Kidney (tissue), 14 donors: ENCODE data around the gene GJA5. TPM values are rescaled to one million over a fixed set of nuclear protein-coding genes. Genes with fewer than 3 reads are reported as not detected.
A peak's percentile ranks its signal among the peaks of the same experiment; 100 is the strongest.

Experiments
- DNase-seq, 5 donors: peaks; one replicate each; pipeline ENCODE4 v3.0.0-alpha.2; 2013 to 2020
- FAIRE-seq: peaks from 2 replicates; lab custom pipeline; 2012; peaks lifted over from hg19 to GRCh38; lab: Jason Lieb, UNC
- H3K27ac ChIP-seq, 2 donors: one replicate each; pipeline ENCODE4 v1.7.0; 2013; ENCODE audit warnings: low read depth in 2 of 2, low read length in 2 of 2, inconsistent platforms in 1 of 2
- H3K27me3 ChIP-seq: one replicate; pipeline ENCODE4 v1.7.1; 2013; ENCODE audit warnings: low read length, inconsistent platforms; ENCODE audit not compliant: control insufficient read depth, insufficient read depth
- H3K36me3 ChIP-seq, 3 donors: one replicate each; pipeline versions ENCODE4 v1.7.0 to v1.7.1; 2013; ENCODE audit warnings: low read length in 3 of 3, control low read depth in 1 of 3, inconsistent platforms in 1 of 3; ENCODE audit not compliant: insufficient read depth in 3 of 3, control insufficient read depth in 2 of 3
- H3K4me1 ChIP-seq, 3 donors: one replicate each; pipeline versions ENCODE4 v1.7.0 to v1.7.1; 2013; ENCODE audit warnings: low read length in 3 of 3, inconsistent platforms in 1 of 3, low read depth in 1 of 3; ENCODE audit not compliant: control insufficient read depth in 2 of 3, insufficient read depth in 2 of 3
- H3K4me3 ChIP-seq, 3 donors: one replicate each; pipeline versions ENCODE4 v1.7.0 to v1.8.1; 2013; ENCODE audit warnings: low read length in 3 of 3, control low read depth in 1 of 3, inconsistent platforms in 1 of 3
- H3K9ac ChIP-seq, 3 donors: one replicate each; pipeline versions ENCODE4 v1.7.0 to v1.7.1; 2013; ENCODE audit warnings: low read length in 3 of 3, control low read depth in 1 of 3, inconsistent platforms in 1 of 3
- H3K9me3 ChIP-seq, 3 donors: one replicate each; pipeline versions ENCODE4 v1.7.0 to v1.7.1; 2013; ENCODE audit warnings: low read length in 3 of 3, control low read depth in 1 of 3, inconsistent platforms in 1 of 3; ENCODE audit not compliant: control insufficient read depth in 2 of 3, insufficient read depth in 1 of 3
- CTCF ChIP-seq: IDR thresholded peaks from 3 replicates; pipeline ENCODE4 v1.5.1; 2012; ENCODE audit warnings: mild to moderate bottlenecking, moderate library complexity, borderline replicate concordance; ENCODE audit not compliant: insufficient read depth; ENCODE audit errors: extremely low read depth
- intact Hi-C: fragments of 100-400 bp; cut with DNase I; formaldehyde crosslinking; loops from one replicate; pipeline ENCODE4 v1.11.1; 2022
- polyA plus RNA-seq: library from polyadenylated mRNA; stranded (reverse); fragments of 350-450 nt; fragmentation: Illumina TruSeq; extraction: RNeasy Lipid Tissue Mini Kit (QIAGEN cat#74804); gene quantifications from one replicate; pipeline ENCODE4 v1.2.3, GENCODE V29; 2014; ENCODE audit warnings: low read depth, low replicate concordance; ENCODE audit not compliant: insufficient read depth
- total RNA-seq: library from RNA; stranded (reverse); fragmentation: NEBNext Ultra II Directional; extraction: Animal tissue kit (Norgen Biotek cat#: 25700); gene quantifications from one replicate; pipeline ENCODE4 v1.2.1, GENCODE V29; 2021
- donor health status: control.
- donor health status: control.
- donor health status: control.
- donor health status: control.
- donor health status: control.
- donor health status: DM: yes; HTN: yes; CAD: no.
- donor health status: Normal renal cell carcinoma (clear cell type).

Gene GJA5
- total and polyA plus RNA-seq, 2 donors from 2014 or later = 28.3 to 36.4 TPM

DNA sequence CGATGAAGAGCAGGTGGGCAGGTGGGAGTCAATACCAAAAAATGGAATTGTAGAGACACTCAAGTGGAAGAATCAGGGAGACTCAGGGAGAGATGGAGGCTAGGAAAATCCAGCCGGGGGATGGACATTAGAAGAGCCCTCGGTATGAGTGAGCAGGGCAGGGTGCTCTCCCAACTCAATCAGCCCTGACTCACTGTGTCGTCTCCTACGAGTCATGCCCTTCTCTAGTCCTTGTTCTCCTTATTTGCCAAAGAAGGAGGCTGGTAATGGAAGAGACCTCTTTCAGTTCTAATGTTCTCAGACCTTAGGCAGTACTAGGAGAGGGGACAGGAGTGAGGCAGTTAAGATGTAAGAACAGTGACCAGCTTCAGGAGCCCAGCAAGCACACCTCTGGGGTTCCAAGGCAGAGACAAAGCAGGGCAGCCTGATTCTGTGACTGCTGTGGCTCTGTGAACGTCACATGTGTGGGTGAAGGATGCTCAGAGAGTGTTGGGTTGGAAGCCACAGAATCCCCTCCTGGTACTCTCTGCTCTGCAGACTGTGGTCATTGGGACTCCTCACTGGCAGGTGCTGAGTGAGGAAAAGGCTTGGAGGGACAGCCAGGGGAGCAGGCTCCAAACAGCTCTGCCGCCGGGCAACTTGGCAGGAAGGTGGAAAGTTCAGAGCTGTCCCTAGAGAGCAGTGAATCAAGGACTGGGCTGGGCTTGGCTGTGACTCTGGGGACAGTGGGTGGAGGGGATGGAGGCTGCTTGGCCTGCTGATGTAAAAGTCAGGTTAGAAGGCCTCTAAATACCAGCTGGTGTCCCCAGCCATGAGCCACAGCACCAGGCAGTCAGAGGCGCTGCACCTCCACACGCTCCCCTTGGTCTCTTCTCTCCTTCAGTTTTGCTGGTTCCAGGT lies 11.1 kb upstream of the GJA5 start:
- Histone ChIP-seq H3K9me3 (no peaks in the 10 kb centered on the region), H3K27ac (peak overlapping the region; percentile 47 to 49), H3K4me3 (peak overlapping the region in 2 of 3 donors; percentile 59), H3K9ac (peak overlapping the region in 1 of 3 donors; percentile 62), H3K4me1 (peaks cover 0 to 9% (median 5%) of the 10 kb centered on the region in 3 donors), H3K27me3 (no peaks in the 10 kb centered on the region), H3K36me3 (no peaks in the 10 kb centered on the region)
- FAIRE-seq (no peak), DNase-seq (no peak)
- TF ChIP-seq CTCF = no peak
- intact Hi-C loops = no loop called here

DNA sequence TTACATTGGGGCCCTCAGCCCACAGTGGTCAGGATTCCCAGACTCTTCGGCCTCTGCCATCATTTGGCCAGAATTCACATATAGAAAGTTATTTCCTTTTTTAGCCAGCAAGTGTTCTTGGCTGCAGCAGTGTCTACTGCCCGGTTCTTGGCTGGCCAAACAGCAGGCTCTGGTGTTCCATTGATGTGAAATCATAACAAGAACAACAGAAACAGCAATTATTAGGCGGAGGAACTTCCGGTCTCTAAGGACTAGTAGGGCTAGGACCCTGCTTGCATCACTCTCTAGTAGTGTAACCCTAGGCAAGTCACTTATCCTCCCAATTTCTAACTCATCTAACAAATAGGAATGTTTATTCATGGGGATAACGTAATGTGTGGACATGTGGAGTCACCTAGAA lies 8.7 kb upstream of the GJA5 start:
- peaks cover 0 to 9% (median 0%) of the 10 kb centered on the region in 3 donors for H3K4me1 ChIP-seq
- no peak for FAIRE-seq

DNA sequence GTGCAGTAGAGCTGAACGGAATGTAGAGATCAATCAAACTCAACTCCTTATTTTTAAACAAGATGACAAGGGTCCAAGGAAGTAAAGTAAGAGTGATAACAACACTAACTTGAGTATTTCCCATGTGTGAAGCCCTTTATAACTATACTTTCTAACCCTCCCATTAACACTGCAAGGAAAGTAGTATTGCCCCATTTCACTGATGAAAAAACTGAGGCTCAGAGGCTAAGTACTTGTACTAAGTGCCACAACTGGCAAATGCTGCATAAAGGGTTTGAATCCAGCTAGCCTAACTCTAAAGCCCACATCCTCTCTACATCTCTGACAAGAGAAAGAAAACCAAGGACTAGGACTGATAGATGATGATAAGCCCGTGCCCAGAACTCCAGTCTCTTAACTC lies 8.2 kb upstream of the GJA5 start:
- Histone ChIP-seq H3K4me3 (peak overlapping the region in 1 of 3 donors; percentile 38), H3K4me1 (peaks cover 0 to 9% (median 0%) of the 10 kb centered on the region in 3 donors), H3K9me3 (no peaks in the 10 kb centered on the region), H3K9ac (no peak overlapping the region), H3K36me3 (no peaks in the 10 kb centered on the region), H3K27me3 (no peaks in the 10 kb centered on the region), H3K27ac (no peak overlapping the region)
- DNase-seq (no peak), FAIRE-seq (no peak)
- no peak for TF ChIP-seq CTCF
- intact Hi-C loops = no loop called here

More for the DNA sequence above, 8.7 kb upstream of the GJA5 start:
- intact Hi-C loops = no loop called here
- DNase-seq = no peak
- Histone ChIP-seq H3K36me3 (no peaks in the 10 kb centered on the region), H3K27ac (peak overlapping the region in 1 of 2 donors; percentile 13), H3K9me3 (no peaks in the 10 kb centered on the region), H3K4me3 (peak overlapping the region in 1 of 3 donors; percentile 38), H3K9ac (no peak overlapping the region), H3K27me3 (no peaks in the 10 kb centered on the region)
- no peak for TF ChIP-seq CTCF
